Left renal pelvis (tissue), 4 donors: ENCODE measurements around the gene SMAP1. TPM values are rescaled to one million over a fixed set of nuclear protein-coding genes. Genes with fewer than 3 reads are reported as not detected.

Experiments
- DNase-seq, 4 donors: peaks; one replicate each; pipeline ENCODE4 v3.0.0-alpha.2; 2013; ENCODE audit warnings: low read depth in 4 of 4, low spot score in 3 of 4
- polyA plus RNA-seq, 4 donors: library from polyadenylated mRNA; unstranded; fragments of 120-200 nt; gene quantifications; one replicate each; pipeline ENCODE4 v1.2.1, GENCODE V29; 2013; ENCODE audit not compliant: insufficient read length in 4 of 4

Gene SMAP1
- polyA plus RNA-seq, 4 donors, result 25.8 to 31.9 (median 29.7) TPM

- DNase-seq, result no peak
These were observed 12.7 kb downstream of the SMAP1 start for GRCh38 chr6:70680396-70680795.

- DNase-seq, result no peak
These were observed 17.3 kb downstream of the SMAP1 start for GRCh38 chr6:70684794-70685493.

DNA sequence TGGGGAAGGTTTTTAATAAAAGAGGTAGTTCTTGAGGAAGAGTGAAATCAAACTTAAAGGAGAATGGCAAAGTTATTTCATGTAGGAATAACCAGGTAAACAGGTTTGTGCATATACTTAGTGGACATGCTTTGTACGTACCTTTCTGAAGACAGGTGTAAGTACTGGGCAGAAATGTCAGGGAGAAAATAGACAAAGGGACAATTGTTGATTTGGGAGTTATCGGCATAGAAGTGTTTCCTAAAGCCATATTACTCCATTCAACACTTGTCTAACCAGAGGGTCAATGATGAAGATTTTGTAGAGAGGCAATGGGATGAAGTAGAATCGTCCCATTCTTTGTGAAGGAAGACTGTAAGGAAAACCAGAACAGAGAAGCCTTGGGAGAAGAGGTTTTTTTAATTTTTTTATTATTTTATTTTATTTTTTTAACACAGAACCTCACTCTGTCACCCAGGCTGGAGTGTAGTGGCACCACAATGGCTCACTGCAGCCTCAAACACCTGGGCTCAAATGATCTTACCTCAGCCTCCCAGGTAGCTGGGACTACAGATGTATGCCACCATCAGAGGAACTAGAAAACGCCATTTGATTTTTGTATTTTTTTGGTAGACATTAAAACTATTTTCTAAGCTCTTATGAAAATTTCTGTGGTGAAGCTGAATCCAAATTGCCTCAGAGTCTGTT, 18.0 kb downstream of the SMAP1 start:
- DNase-seq, result no peak

GRCh38 chr6:70686548-70687133, 19.0 kb downstream of the SMAP1 start:
- DNase-seq, result no peak

- DNase-seq, result no peak
These were observed 26.2 kb downstream of the SMAP1 start for GRCh38 chr6:70693887-70694286.

DNA sequence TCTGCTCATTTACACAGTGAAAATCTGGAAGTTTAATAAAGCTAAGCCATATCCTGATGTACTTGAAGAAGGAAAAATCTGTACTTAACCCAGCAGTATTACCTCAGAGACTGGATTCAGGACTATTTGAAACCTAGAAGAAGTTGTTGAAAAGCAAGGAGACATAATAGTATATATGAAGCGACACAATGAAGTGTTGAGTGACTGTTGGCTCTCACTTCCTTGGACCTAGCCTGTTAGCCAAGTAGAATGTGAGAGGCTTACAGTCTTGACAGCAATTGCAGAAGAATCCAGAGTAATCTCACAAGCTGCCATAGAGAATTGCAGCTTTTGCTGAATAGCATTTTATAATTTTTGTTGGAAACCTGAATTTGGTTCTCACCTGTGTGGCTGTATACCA, 26.7 kb downstream of the SMAP1 start:
- DNase-seq, result no peak

GRCh38 chr6:70700922-70701876, 33.5 kb downstream of the SMAP1 start:
- no peak for DNase-seq

DNA sequence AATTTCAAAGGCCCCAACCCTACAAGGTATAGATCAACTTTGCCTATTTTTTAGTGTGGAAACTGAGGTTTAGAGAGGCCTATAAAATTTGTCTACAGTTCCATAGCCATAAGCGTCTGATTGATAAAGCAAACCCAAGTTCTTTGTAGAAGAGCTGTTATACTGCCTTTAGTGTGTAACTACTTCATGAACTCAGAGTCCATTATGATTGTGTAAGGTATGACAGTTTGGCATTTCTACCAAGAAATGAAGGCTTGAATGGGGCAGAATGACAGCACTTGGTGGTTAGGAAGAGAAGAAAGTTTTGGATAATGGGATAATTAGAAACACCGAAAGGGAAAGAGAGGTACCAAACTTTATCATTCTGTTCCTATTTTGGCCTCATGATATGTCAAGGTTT, 38.1 kb downstream of the SMAP1 start:
- no peak for DNase-seq

- peak in 2 of 4 donors; percentile 6 to 26 for DNase-seq
These were observed 38.9 kb downstream of the SMAP1 start for GRCh38 chr6:70706491-70707123.

GRCh38 chr6:70707893-70708292, 40.2 kb downstream of the SMAP1 start:
- DNase-seq, result no peak

GRCh38 chr6:70708448-70708847, 40.8 kb downstream of the SMAP1 start:
- DNase-seq, result no peak

DNA sequence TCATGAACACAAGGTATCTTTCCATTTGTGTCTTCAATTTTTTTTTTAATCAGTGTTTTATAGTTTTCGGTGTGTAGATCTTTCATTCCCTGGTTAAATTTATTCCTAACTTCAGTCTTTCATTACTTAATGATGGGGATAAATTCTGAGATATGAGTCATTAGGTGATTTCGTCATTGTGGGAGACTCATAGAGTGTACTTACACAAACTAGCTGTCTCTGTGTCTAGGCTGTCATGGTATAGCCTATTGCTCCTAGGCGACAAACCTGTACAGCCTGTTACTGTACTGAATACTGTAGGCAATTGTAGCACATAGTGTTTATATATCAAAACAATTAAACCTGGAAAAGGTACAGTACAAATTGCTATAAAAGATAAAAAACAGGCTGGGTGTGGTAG, 42.1 kb downstream of the SMAP1 start:
- DNase-seq, result no peak

DNA sequence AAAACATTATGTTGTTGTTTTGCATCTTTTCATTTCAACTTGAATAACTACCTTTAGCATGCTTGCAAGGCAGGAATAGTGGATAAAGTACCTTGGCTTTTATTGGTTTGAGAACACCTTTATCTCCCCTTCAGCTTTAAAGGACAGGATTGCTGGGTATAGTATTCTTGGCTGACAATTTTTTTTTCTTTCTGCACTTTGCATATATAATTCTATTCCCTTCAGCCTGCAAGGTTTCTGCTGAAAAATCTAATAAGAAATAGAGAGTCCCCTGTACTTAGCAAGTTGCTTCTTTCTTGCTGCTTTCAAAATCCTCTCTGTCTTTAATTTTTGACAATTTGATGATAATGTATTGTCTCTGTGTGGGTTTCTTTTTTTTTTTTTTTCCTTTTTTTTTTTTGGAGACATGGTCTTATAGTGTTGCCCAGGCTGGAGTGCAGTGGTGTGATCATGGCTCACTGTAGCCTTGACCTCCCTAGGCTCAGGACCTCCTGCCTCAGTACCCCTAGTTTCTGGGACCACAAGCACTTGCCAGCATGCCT, 47.1 kb downstream of the SMAP1 start:
- DNase-seq, result no peak

DNA sequence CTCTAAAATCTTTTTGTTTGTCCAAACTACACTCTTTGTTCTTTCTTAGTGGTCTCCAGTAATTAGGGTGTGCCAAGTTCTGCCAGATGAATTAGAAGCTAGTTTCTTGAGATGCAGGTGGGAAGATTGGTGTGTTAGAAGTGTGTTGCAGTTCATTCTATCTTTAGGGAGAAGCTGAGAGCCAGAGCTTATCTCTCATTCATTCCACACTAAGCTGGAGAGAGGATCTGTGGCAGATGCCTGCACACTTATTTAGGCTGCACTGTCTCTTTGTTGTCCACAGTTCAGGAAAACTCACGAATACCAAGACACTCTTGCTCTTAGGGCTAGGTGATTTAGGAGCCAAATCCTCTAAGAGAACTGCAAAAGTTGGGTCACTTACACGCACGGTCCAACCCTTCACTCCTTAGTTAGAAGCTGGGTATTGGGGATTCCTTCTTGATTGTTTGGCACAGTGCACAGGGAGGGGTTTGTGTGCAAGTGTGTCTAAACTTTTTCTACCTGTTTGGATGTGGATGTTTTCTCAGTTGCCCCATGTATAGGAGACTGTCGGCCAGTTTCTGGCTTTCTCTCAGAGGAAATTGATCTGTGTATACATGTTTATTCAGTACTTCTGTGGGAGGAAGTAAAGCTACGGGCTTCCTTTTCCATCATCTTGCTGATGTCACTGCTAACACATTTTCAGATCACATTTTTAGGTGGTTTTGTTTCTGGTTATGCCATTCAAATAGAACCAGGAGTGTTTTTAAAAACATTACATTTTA, 49.5 kb downstream of the SMAP1 start:
- no peak for DNase-seq

DNA sequence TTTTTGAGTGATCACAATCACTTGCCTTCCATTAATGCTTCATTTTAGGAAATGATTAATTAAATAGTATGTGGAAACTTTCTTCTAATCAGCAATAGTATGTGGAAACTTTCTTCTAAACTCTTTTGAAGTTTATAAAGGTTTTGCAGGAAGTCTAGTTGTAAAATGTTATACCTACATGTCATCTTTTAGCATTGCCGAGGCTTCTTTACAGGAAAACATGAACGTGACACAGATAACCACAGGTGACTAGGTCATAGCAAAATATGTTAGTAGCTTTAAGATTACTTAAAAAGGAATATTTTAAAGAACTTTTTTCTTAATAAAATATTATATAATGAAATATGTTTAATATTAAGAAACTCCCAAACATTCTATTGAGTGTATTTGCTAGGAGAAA, 56.8 kb downstream of the SMAP1 start:
- DNase-seq, result no peak

DNA sequence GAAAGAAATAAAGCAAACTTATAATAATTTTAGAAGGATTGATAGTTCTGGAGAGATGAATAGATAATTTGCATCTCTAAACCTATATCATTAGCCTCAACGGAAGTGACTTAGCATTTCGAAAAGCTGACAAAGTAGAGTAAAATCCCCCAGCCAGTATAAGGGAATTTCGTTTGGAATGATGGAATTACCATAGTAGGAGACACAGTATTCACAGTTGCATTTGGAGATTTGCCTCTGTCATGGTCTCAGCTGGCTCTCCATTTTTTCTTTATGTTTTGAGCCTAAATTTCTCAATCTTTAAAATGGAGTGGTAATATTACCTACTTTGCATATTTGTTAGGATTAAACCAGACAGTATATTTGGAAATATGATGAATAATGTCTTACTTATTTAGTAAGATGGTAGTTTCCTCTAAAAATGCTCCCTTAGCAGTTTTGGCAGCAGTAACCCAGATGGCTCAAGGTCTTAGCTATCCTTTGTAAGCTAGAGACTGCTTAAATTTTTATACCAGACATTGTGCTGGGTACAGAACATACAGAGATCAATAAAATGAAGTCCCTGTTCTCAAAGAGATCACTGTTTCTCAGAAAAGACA, 58.2 kb downstream of the SMAP1 start:
- no peak for DNase-seq

GRCh38 chr6:70734381-70734780, 66.7 kb downstream of the SMAP1 start:
- no peak for DNase-seq

DNA sequence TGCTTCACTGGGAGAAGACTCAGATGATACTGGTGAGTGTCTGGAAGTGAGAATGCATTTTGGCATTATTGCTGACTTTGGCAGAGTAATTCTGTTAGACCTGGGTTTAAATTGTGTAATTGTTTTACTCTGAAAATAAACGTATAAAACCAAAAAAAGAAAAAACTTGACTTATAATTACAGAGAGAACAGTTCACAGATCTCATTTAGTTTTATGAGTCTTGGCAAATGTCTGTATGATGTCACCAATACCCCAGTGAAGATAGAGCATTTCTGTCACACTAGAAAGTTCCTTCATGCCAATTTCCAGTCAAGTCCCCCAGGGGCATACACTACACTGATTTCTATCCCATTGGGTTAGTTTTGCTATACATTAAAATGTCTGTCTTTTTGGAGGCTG, 67.3 kb downstream of the SMAP1 start:
- DNase-seq, result no peak

DNA sequence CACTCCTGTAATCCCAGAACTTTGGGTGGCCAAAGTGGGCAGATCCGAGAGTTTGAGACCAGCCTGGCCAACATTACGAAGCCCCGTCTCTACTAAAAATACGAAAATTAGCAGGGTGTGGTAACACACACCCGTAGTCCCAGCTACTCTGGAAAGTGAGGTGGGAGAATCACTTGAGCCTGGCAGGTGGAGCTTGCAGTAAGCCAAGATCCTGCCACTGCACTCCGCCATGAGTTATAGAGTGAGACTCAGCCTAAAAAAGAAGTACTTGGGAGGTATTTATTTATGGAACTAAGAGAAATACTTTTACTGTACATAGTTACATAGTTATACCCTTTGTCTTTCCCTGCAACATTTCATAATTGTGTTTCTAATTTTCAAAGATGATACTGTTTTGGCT, 67.8 kb downstream of the SMAP1 start:
- DNase-seq, result no peak
